ENCODE data around the gene FADS2. TPM values are rescaled to one million over a fixed set of nuclear protein-coding genes. Genes with fewer than 3 reads are reported as not detected.
A peak's percentile ranks its signal among the peaks of the same experiment; 100 is the strongest.

FADS2 gene
- total and polyA plus RNA-seq, 9 of the 15 experiments (the other 6 are each of a cell fraction or from before 2014, with no cell fraction given), result 2.9 to 42.8 (median 16.2) TPM

GRCh38 chr11:61890529-61891330 lies 62.6 kb downstream of the FADS2 start (continued):
- TF ChIP-seq, protein P1, sequence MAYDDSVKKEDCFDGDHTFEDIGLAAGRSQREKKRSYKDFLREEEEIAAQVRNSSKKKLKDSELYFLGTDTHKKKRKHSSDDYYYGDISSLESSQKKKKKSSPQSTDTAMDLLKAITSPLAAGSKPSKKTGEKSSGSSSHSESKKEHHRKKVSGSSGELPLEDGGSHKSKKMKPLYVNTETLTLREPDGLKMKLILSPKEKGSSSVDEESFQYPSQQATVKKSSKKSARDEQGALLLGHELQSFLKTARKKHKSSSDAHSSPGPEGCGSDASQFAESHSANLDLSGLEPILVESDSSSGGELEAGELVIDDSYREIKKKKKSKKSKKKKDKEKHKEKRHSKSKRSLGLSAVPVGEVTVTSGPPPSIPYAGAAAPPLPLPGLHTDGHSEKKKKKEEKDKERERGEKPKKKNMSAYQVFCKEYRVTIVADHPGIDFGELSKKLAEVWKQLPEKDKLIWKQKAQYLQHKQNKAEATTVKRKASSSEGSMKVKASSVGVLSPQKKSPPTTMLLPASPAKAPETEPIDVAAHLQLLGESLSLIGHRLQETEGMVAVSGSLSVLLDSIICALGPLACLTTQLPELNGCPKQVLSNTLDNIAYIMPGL (CRISPR knock-in tag; IDR thresholded peaks at IDR 0.05), result no peak
- no peak for TF ChIP-seq HOMEZ (CRISPR knock-in tag; IDR thresholded peaks at IDR 0.05)
- TF ChIP-seq ZBTB33 (CRISPR knock-in tag; IDR thresholded peaks at IDR 0.05), result no peak
- TF ChIP-seq SP1 (CRISPR knock-in tag; IDR thresholded peaks at IDR 0.05), result peak; percentile 67
- TF ChIP-seq CHD4 (IDR thresholded peaks at IDR 0.05; ENCODE audit: insufficient read depth, insufficient replicate concordance, low read depth, low read length, poor library complexity, severe bottlenecking), result no peak
- TF ChIP-seq ZSCAN32 (CRISPR knock-in tag; IDR thresholded peaks at IDR 0.05), result no peak
- no peak for TF ChIP-seq ZNF41 (CRISPR knock-in tag; conservative IDR thresholded peaks at IDR 0.05)
- TF ChIP-seq, protein P2, sequence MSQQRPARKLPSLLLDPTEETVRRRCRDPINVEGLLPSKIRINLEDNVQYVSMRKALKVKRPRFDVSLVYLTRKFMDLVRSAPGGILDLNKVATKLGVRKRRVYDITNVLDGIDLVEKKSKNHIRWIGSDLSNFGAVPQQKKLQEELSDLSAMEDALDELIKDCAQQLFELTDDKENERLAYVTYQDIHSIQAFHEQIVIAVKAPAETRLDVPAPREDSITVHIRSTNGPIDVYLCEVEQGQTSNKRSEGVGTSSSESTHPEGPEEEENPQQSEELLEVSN (IDR thresholded peaks at IDR 0.05; ENCODE audit: borderline replicate concordance in 1 of 2, extremely low read depth in 1 of 2, insufficient read depth in 1 of 2, insufficient read length in 1 of 2, low read depth in 1 of 2, low read length in 1 of 2, poor library complexity in 1 of 2, severe bottlenecking in 1 of 2), result peak in 1 of 2 experiments; percentile 21
- peak; percentile 63 for TF ChIP-seq FIP1L1 (IDR thresholded peaks at IDR 0.05; ENCODE audit: low read depth, low read length, poor library complexity, severe bottlenecking)
- TF ChIP-seq PYGO2 (tag; IDR thresholded peaks at IDR 0.05), result no peak
- no peak for TF ChIP-seq TSC22D4 (tag; IDR thresholded peaks at IDR 0.05)
- TF ChIP-seq SAFB (IDR thresholded peaks at IDR 0.05; ENCODE audit: borderline replicate concordance, low read depth, low read length), result peak; percentile 64; the same call in 1 of the 2 replicates
- TF ChIP-seq ATF1 (CRISPR knock-in tag; IDR thresholded peaks at IDR 0.05), result no peak
- TF ChIP-seq ATF1 (tag; IDR thresholded peaks at IDR 0.05), result peak; percentile 11; the same call in 1 of the 2 replicates
- no peak for TF ChIP-seq CCAR2 (IDR thresholded peaks at IDR 0.05; ENCODE audit: low read depth, low read length)
- TF ChIP-seq FOSL1 (tag; conservative IDR thresholded peaks at IDR 0.05), result peak; percentile 84
